ENCODE measurements around the gene ALMS1.
"Not testable (repeated sequence)": the region's sequence is repeated elsewhere in the genome, so short reads cannot be mapped to it uniquely, and the experiment has no call there.

The ALMS1 gene

GRCh38 chr2:73630662-73631266 is 245.1 kb downstream of the ALMS1 start:
- peak in 1 of 2 donors; percentile 19 for DNase-seq (ENCODE audit: low read depth in 2 of 2)
- H3K4me3 ChIP-seq (replicated peaks in 1 of 2; ENCODE audit: low read depth in 2 of 2, low read length in 2 of 2), result not testable (repeated sequence)
- TF ChIP-seq, protein P1, sequence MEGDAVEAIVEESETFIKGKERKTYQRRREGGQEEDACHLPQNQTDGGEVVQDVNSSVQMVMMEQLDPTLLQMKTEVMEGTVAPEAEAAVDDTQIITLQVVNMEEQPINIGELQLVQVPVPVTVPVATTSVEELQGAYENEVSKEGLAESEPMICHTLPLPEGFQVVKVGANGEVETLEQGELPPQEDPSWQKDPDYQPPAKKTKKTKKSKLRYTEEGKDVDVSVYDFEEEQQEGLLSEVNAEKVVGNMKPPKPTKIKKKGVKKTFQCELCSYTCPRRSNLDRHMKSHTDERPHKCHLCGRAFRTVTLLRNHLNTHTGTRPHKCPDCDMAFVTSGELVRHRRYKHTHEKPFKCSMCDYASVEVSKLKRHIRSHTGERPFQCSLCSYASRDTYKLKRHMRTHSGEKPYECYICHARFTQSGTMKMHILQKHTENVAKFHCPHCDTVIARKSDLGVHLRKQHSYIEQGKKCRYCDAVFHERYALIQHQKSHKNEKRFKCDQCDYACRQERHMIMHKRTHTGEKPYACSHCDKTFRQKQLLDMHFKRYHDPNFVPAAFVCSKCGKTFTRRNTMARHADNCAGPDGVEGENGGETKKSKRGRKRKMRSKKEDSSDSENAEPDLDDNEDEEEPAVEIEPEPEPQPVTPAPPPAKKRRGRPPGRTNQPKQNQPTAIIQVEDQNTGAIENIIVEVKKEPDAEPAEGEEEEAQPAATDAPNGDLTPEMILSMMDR (IDR thresholded peaks at IDR 0.05; ENCODE audit: low read depth, low read length), result peak; percentile 56

- H3K4me3 ChIP-seq (replicated peaks in 1 of 2; ENCODE audit: low read depth in 2 of 2, low read length in 2 of 2); DNase-seq (ENCODE audit: low read depth in 2 of 2): not testable (repeated sequence)
Measured at GRCh38 chr2:73636977-73637376, 251.3 kb downstream of the ALMS1 start.

- no peak overlapping the region for H3K4me3 ChIP-seq (replicated peaks in 1 of 2; ENCODE audit: low read depth in 2 of 2, low read length in 2 of 2)
- no peak for DNase-seq (ENCODE audit: low read depth in 2 of 2)
- TF ChIP-seq, protein P1 (IDR thresholded peaks at IDR 0.05; ENCODE audit: low read depth, low read length), result no peak
Measured at GRCh38 chr2:73638429-73638828, 252.8 kb downstream of the ALMS1 start.

DNA sequence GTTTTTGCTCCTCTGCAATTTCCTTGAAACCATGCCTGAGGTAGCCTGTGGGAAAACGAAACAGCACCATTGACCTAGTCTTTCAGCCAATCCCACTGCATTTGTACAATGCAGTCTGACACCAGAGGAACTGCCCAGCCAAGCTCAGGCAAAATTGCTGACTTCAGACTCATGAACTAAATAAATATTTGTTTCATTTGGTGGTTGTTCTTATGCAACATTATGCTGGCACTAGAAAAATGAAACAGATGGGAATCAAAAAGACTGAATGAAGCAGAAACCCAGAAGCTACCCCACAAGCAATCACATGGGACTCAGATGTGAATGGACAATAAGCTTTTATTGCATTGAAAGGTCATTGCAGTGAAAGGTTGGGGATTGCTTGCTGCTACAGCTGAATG is 254.9 kb downstream of the ALMS1 start:
- TF ChIP-seq, protein P1 (IDR thresholded peaks at IDR 0.05; ENCODE audit: low read depth, low read length), result no peak
- peak; percentile 9 to 63 for DNase-seq (ENCODE audit: low read depth in 2 of 2)
- H3K4me3 ChIP-seq (replicated peaks in 1 of 2; ENCODE audit: low read depth in 2 of 2, low read length in 2 of 2), result no peak overlapping the region

DNA sequence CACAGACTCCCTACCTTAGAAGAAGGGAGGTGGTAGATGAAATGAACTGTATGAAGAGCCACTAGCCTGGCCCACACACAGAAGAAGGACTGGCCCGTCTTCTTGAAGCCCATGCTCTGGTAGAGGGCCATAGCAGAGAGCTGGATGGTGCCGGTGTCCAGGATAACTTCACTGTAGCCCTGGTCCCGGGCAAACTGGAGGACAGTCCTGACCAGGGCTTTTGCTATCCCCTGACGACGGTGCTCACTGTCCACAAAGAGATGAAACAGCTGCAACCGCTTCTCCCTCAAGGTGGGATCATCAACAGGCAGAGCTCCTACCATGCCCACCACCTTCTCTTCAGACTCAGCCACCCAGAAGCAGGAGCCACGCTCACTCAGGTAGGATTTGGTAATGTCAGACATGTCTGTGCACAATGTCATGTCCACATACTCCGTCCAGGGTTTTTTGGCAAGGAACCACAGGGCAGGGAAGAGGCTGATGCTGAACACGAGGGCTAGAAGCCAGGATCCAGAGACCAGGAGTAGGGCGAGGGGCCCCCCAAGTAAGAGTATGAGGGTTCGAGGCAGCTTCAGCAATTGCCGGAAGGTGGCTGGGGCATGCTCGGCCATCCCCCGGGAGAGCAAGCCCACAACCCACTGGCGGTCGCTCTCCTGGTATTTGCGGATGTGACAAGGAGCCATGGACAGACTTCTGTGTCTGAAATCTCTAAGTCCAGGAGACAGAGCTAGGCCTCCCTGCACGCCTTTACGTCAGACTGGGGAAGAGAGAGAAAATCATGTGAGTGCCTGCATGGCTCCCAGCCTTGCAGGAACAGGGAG is 255.5 kb downstream of the ALMS1 start:
- no peak for DNase-seq (ENCODE audit: low read depth in 2 of 2)
- no peak overlapping the region for H3K4me3 ChIP-seq (replicated peaks in 1 of 2; ENCODE audit: low read depth in 2 of 2, low read length in 2 of 2)
- TF ChIP-seq, protein P1 (IDR thresholded peaks at IDR 0.05; ENCODE audit: low read depth, low read length), result no peak

DNA sequence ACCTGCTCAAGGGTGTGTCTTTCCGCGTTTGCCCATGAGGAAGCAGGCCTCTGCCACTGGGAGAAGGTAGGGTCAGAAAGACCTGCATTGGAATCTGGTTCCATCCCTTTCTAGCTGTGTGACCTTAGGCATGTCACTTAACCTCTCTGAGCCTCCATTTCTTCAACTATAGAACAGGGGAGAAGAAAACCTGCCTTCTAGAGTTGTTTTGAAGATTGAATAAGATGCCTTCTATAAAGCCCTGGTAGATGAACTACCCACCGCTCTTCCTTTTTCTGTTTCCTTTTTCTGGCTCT is 256.1 kb downstream of the ALMS1 start:
- TF ChIP-seq, protein P1 (IDR thresholded peaks at IDR 0.05; ENCODE audit: low read depth, low read length), result no peak

GRCh38 chr2:73642338-73643018 is 256.8 kb downstream of the ALMS1 start, which contains the start of gene NAT8:
Gene NAT8, minus strand, starts transcription at chr2:73642422. Its CDS starts 794 bp downstream, at chr2:73641628.
- TF ChIP-seq, protein P1 (IDR thresholded peaks at IDR 0.05; ENCODE audit: low read depth, low read length), result no peak
- no peak within 1 kb of the TSS for H3K4me3 ChIP-seq (replicated peaks in 1 of 2; ENCODE audit: low read depth in 2 of 2, low read length in 2 of 2)

More for the DNA sequence above, 256.1 kb downstream of the ALMS1 start:
- no peak for DNase-seq (ENCODE audit: low read depth in 2 of 2)
- H3K4me3 ChIP-seq (replicated peaks in 1 of 2; ENCODE audit: low read depth in 2 of 2, low read length in 2 of 2), result no peak overlapping the region

GRCh38 chr2:73647690-73648089 is 262.1 kb downstream of the ALMS1 start:
- H3K4me3 ChIP-seq (replicated peaks in 1 of 2; ENCODE audit: low read depth in 2 of 2, low read length in 2 of 2); DNase-seq (ENCODE audit: low read depth in 2 of 2): not testable (repeated sequence)

More at GRCh38 chr2:73642338-73643018, 256.8 kb downstream of the ALMS1 start, which contains the start of gene NAT8:
- DNase-seq (ENCODE audit: low read depth in 2 of 2), result no peak

Data from cardiac fibroblast (primary cell).